SK-N-MC (cell line): ENCODE data around the gene GPR52.

Source experiments
- EZH2 ChIP-seq: fragments of 200-600 bp; sonication (generic); IDR thresholded peaks from one replicate; pipeline ENCODE4 v1.6.1; 2017; ENCODE audit warnings: antibody characterized with exemption
- FOXP2 ChIP-seq: optimal IDR thresholded peaks from 2 replicates; pipeline ENCODE3; 2011; ENCODE audit warnings: mild to moderate bottlenecking, moderate library complexity; ENCODE audit not compliant: insufficient read depth; ENCODE audit errors: extremely low read length, control extremely low read depth
- POLR2AphosphoS5 ChIP-seq: IDR thresholded peaks from 2 replicates; pipeline ENCODE4 v1.6.1; 2012; ENCODE audit warnings: mild to moderate bottlenecking, low read depth, low read length, borderline replicate concordance

DNA sequence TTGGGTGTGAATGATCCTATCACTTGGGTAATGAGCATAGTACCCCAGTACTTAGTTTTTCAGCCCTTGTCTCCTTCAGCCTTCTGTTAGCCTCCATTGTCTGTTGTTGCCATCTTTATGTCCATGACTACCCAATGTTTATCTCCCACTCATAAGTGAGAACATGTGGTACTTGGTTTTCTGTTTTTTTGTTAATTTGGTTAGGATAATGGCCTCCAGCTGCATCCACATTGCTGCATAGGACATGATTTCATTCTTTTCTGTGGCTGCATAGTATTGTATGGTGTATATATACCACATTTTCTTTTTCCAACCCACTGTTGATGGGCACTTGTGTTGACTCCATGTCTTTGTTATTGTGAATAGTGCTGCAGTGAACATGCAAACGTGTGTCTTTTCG lies 39.6 kb upstream of the GPR52 start:
- TF ChIP-seq EZH2, result no peak
- no peak for TF ChIP-seq POLR2AphosphoS5
- TF ChIP-seq FOXP2, result no peak
